ENCODE results near the gene DDX47. TPM values are rescaled to one million over a fixed set of nuclear protein-coding genes. Genes with fewer than 3 reads are reported as not detected.

The DDX47 gene
- total and polyA plus RNA-seq, 2 of the 13 experiments (the other 11 are each of a cell fraction or from before 2014, with no cell fraction given): 48.5 to 78.7 TPM

GRCh38 chr12:12813120-12814101 is at the start of gene DDX47 (continued):
- peak; percentile 72; the same call in 1 of the 2 replicates for TF ChIP-seq ATF2 (CRISPR knock-in tag; IDR thresholded peaks at IDR 0.05)
- 0 out of 2 replicates have a peak, but pooled peaks have one; percentile 37 for TF ChIP-seq GMEB2 (CRISPR knock-in tag; IDR thresholded peaks at IDR 0.05; ENCODE audit: low read depth)
- no peak for TF ChIP-seq REXO4 (CRISPR knock-in tag; IDR thresholded peaks at IDR 0.05; ENCODE audit: borderline replicate concordance)
- TF ChIP-seq ZNF33A (CRISPR knock-in tag; IDR thresholded peaks at IDR 0.05; ENCODE audit: borderline replicate concordance): no peak
- no peak for TF ChIP-seq ATF3 (CRISPR knock-in tag; IDR thresholded peaks at IDR 0.05)
- peak; percentile 52 for TF ChIP-seq RBM39 (IDR thresholded peaks at IDR 0.05; ENCODE audit: low read depth, low read length, poor library complexity, severe bottlenecking)
- peak; percentile 25; the same call in 1 of the 2 replicates for TF ChIP-seq MIXL1 (CRISPR knock-in tag; IDR thresholded peaks at IDR 0.05)
- TF ChIP-seq ZNF629 (CRISPR knock-in tag; conservative IDR thresholded peaks at IDR 0.05): no peak
- TF ChIP-seq KIAA2018 (CRISPR knock-in tag; IDR thresholded peaks at IDR 0.05; ENCODE audit: borderline replicate concordance): no peak
- 0 out of 2 replicates have a peak, but pooled peaks have one; percentile 17 for TF ChIP-seq BHLHE40 (IDR thresholded peaks at IDR 0.05; ENCODE audit: low read length)
- TF ChIP-seq ZNF576 (CRISPR knock-in tag; IDR thresholded peaks at IDR 0.05): no peak
- peak; percentile 94 for TF ChIP-seq TAF1 (CRISPR knock-in tag; IDR thresholded peaks at IDR 0.05)
- TF ChIP-seq ZNF800 (CRISPR knock-in tag; IDR thresholded peaks at IDR 0.05): no peak; the same call in 1 of the 2 replicates

All from HepG2 (cell line).